NB4 (cell line): ENCODE results near the gene THADA.
"Not testable (repeated sequence)": the region's sequence is repeated elsewhere in the genome, so short reads cannot be mapped to it uniquely, and the experiment has no call there.

Source experiments
- DNase-seq: peaks from one replicate; pipeline ENCODE4 v3.0.0; 2010; ENCODE audit warnings: low read depth
- H3K4me3 ChIP-seq: one replicate; pipeline ENCODE4 v1.5.1; 2011; ENCODE audit warnings: mild to moderate bottlenecking, low read depth, low read length, moderate library complexity
- MYC ChIP-seq: IDR thresholded peaks from 2 replicates; pipeline ENCODE4 v1.6.1; 2011; ENCODE audit warnings: low read depth, low read length
- POLR2A ChIP-seq: IDR thresholded peaks from 2 replicates; pipeline ENCODE4 v1.6.1; 2011; ENCODE audit warnings: mild to moderate bottlenecking; ENCODE audit not compliant: insufficient read length; ENCODE audit errors: extremely low read depth
- TF ChIP-seq, protein P1 (sequence below): IDR thresholded peaks from 2 replicates; pipeline ENCODE4 v1.6.1; 2011; ENCODE audit warnings: low read depth, low read length
- TF ChIP-seq, protein P2 (sequence below): IDR thresholded peaks from one replicate; pipeline ENCODE4 v1.5.1; 2012; ENCODE audit warnings: low read depth, low read length

Gene THADA

DNA sequence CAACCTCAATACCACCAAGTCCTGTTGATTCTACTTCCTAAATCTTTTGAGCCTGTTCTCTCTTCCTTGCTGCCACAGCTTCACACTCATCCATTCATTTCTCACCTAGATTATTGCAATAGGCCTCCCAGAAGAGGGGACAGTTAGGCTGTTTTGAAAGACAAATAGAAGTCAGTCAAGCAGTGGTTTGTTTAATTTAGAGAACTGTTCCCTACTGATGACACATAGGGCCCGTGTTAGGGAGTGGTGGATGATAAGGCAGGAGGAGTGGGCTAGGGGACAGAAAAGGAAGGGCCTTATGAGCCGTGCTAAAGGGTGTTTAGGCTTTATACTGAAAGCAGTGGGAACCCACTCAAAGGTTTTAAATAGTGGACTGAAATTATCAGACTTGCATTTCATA lies 309.9 kb downstream of the THADA start:
- no peak overlapping the region for H3K4me3 ChIP-seq
- DNase-seq = no peak
- TF ChIP-seq, protein P1, sequence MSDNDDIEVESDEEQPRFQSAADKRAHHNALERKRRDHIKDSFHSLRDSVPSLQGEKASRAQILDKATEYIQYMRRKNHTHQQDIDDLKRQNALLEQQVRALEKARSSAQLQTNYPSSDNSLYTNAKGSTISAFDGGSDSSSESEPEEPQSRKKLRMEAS = no peak
- TF ChIP-seq, protein P2, sequence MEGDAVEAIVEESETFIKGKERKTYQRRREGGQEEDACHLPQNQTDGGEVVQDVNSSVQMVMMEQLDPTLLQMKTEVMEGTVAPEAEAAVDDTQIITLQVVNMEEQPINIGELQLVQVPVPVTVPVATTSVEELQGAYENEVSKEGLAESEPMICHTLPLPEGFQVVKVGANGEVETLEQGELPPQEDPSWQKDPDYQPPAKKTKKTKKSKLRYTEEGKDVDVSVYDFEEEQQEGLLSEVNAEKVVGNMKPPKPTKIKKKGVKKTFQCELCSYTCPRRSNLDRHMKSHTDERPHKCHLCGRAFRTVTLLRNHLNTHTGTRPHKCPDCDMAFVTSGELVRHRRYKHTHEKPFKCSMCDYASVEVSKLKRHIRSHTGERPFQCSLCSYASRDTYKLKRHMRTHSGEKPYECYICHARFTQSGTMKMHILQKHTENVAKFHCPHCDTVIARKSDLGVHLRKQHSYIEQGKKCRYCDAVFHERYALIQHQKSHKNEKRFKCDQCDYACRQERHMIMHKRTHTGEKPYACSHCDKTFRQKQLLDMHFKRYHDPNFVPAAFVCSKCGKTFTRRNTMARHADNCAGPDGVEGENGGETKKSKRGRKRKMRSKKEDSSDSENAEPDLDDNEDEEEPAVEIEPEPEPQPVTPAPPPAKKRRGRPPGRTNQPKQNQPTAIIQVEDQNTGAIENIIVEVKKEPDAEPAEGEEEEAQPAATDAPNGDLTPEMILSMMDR = no peak
- no peak for TF ChIP-seq MYC
- no peak for TF ChIP-seq POLR2A

- TF ChIP-seq, protein P1 = no peak
- no peak for TF ChIP-seq POLR2A
- no peak for TF ChIP-seq MYC
- no peak overlapping the region for H3K4me3 ChIP-seq
- no peak for DNase-seq
These were observed 310.9 kb downstream of the THADA start for GRCh38 chr2:43284967-43285366.

DNA sequence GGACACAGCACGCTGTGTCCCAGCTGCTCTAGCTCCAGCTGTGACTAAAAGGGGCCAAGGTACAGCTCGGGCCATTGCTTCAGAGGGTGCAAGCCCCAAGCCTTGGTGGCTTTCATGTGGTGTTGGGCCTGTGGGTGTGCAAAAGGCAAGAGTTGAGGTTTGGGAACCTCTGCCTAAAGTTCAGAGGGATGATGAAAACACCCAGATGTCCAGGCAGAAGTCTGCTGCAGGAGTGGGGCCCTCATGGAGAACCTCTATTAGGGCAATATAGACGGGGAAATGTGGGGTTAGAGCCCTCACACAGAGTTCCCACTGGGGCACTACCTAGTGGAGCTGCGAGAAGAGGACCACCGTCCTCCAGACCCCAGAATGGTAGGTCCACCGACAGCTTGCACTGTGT lies 311.5 kb downstream of the THADA start:
- DNase-seq = not testable (repeated sequence)

GRCh38 chr2:43280994-43281393 lies 314.8 kb downstream of the THADA start:
- TF ChIP-seq, protein P1 = no peak
- TF ChIP-seq, protein P2 = no peak
- TF ChIP-seq POLR2A (no peak), MYC (no peak)
- no peak overlapping the region for H3K4me3 ChIP-seq
- no peak for DNase-seq

More for the DNA sequence above, 311.5 kb downstream of the THADA start:
- not testable (repeated sequence) for H3K4me3 ChIP-seq

DNA sequence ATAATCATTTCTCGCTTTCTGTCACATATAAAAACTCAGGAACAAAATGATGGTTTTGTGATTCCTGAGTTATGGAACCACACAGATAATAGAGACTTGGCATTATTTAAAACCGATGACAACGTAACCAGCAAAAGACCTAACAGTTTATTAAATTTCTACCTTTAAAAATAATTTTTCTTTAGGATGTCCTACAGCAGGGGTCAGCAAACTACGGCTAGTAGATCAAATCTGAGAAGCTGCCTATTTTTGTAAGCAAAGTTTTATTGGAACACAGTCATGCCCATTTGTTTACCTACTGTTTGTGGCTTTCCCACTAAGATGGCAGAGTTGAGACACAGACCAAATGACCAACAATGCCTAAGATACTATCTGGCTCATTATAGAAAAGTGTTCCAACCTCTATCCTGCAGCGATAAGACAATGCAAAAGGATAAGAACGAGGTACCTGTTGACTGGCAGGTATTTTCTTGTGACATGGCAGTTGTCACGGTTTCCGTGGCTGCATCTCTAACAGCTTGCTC lies 316.5 kb downstream of the THADA start:
- H3K4me3 ChIP-seq = no peak overlapping the region
- TF ChIP-seq, protein P1 = no peak
- no peak for TF ChIP-seq MYC
- TF ChIP-seq, protein P2 = no peak
- no peak for TF ChIP-seq POLR2A
- no peak for DNase-seq

- no peak for TF ChIP-seq POLR2A
- TF ChIP-seq, protein P2 = no peak
- TF ChIP-seq, protein P1 = no peak
- TF ChIP-seq MYC = no peak
These were observed 317.1 kb downstream of the THADA start for GRCh38 chr2:43278564-43279220.

More at GRCh38 chr2:43278564-43279220, 317.1 kb downstream of the THADA start:
- no peak for DNase-seq
- no peak overlapping the region for H3K4me3 ChIP-seq
